ENCODE measurements around the gene TMSB10.

The TMSB10 gene

GRCh38 chr2:84880645-84881521 is 24.6 kb upstream of the TMSB10 start, which contains the start of gene TRABD2A:
Gene TRABD2A (minus strand): TSS chr2:84881084. CDS start chr2:84881039, 45 bp downstream.
- no peak for DNase-seq

- peak; percentile 16 to 74 for DNase-seq
Measured at GRCh38 chr2:84881581-84882413, 23.7 kb upstream of the TMSB10 start.

GRCh38 chr2:84882414-84882738 is 23.1 kb upstream of the TMSB10 start:
- DNase-seq: no peak

- no peak for DNase-seq
Measured at GRCh38 chr2:84882775-84883550, 22.5 kb upstream of the TMSB10 start.

- no peak for DNase-seq
Measured at GRCh38 chr2:84884449-84884848, 21.0 kb upstream of the TMSB10 start.

GRCh38 chr2:84885111-84885510 is 20.3 kb upstream of the TMSB10 start:
- DNase-seq: no peak

- no peak for DNase-seq
Measured at GRCh38 chr2:84886791-84887190, 18.7 kb upstream of the TMSB10 start.

- DNase-seq: peak in 1 of 2 experiments; percentile 22
Measured at GRCh38 chr2:84888401-84889276, 16.8 kb upstream of the TMSB10 start.

GRCh38 chr2:84889332-84889731 is 16.1 kb upstream of the TMSB10 start:
- no peak for DNase-seq

- DNase-seq: no peak
Measured at GRCh38 chr2:84891355-84892010, 14.0 kb upstream of the TMSB10 start.

- DNase-seq: no peak
Measured at GRCh38 chr2:84894131-84894586, 11.3 kb upstream of the TMSB10 start.

- DNase-seq: no peak
Measured at GRCh38 chr2:84894758-84895520, 10.5 kb upstream of the TMSB10 start.

- DNase-seq: no peak
Measured at GRCh38 chr2:84896567-84896966, 8.9 kb upstream of the TMSB10 start.

- no peak for DNase-seq
Measured at GRCh38 chr2:84897773-84898172, 7.7 kb upstream of the TMSB10 start.

- no peak for DNase-seq
Measured at GRCh38 chr2:84899304-84900204, 5.9 kb upstream of the TMSB10 start.

- DNase-seq: no peak
Measured at GRCh38 chr2:84900971-84901370, 4.5 kb upstream of the TMSB10 start.

GRCh38 chr2:84901593-84902120 is 3.8 kb upstream of the TMSB10 start:
- DNase-seq: no peak

- DNase-seq: no peak
Measured at GRCh38 chr2:84902526-84902925, 2.9 kb upstream of the TMSB10 start.

- no peak for DNase-seq
Measured at GRCh38 chr2:84904151-84904550, 1.3 kb upstream of the TMSB10 start.
